ENCODE measurements around the gene IL36RN.

GRCh38 chr2:113041871-113042270 is 17.1 kb upstream of the IL36RN start:
- TF ChIP-seq CTCF (IDR thresholded peaks at IDR 0.05), result no peak
- no peak for TF ChIP-seq POLR2A (IDR thresholded peaks at IDR 0.05)

All from adrenal gland (tissue), 5 donors.